Keratinocyte (primary cell): ENCODE data around the gene FMO4. TPM values are rescaled to one million over a fixed set of nuclear protein-coding genes. Genes with fewer than 3 reads are reported as not detected.
"Not testable (repeated sequence)": the region's sequence is repeated elsewhere in the genome, so short reads cannot be mapped to it uniquely, and the experiment has no call there.

Experiments used
- DNase-seq: peaks from one replicate; pipeline ENCODE4 v3.0.0-alpha.2; 2011; ENCODE audit warnings: low read depth, missing footprints, low spot score
- FAIRE-seq: peaks from 2 replicates; lab custom pipeline; 2011; peaks lifted over from hg19 to GRCh38; lab: Jason Lieb, UNC
- H2AFZ ChIP-seq: 2 replicates; pipeline ENCODE4 v1.6.0; 2012; ENCODE audit warnings: low read length, control low read depth, inconsistent platforms; ENCODE audit not compliant: control insufficient read depth
- H3K27ac ChIP-seq: 2 replicates; pipeline ENCODE4 v1.5.1; 2011; ENCODE audit warnings: low read length; ENCODE audit not compliant: control insufficient read depth, insufficient read depth
- H3K27me3 ChIP-seq: 3 replicates; pipeline ENCODE4 v1.6.0; 2011; ENCODE audit warnings: low read length; ENCODE audit not compliant: control insufficient read depth, insufficient read depth; ENCODE audit errors: extremely low read depth
- H3K36me3 ChIP-seq, 2 experiments: 2 replicates in 1 of 2; 3 replicates in 1 of 2; pipeline ENCODE4 v1.5.1; 2011; ENCODE audit warnings: low read length in 2 of 2, mild to moderate bottlenecking in 1 of 2; ENCODE audit not compliant: control insufficient read depth in 2 of 2, insufficient read depth in 2 of 2; ENCODE audit errors: extremely low read depth in 1 of 2
- H3K4me1 ChIP-seq: 3 replicates; pipeline ENCODE4 v1.5.1; 2011; ENCODE audit warnings: low read length; ENCODE audit not compliant: control insufficient read depth, insufficient read depth; ENCODE audit errors: extremely low read depth
- H3K4me2 ChIP-seq: 3 replicates; pipeline ENCODE4 v1.6.0; 2011; ENCODE audit warnings: low read depth, low read length; ENCODE audit not compliant: control insufficient read depth, insufficient read depth; ENCODE audit errors: extremely low read depth
- H3K4me3 ChIP-seq, 3 experiments: fragments of 200-600 bp in 1 of 3; sonication (generic) in 1 of 3; 2 replicates in 2 of 3; 3 replicates in 1 of 3; pipeline ENCODE4 v1.5.1; 2011 to 2016; ENCODE audit warnings: low read length in 3 of 3, mild to moderate bottlenecking in 3 of 3, control low read depth in 2 of 3, inconsistent platforms in 1 of 3, low read depth in 1 of 3, mixed read lengths in 1 of 3, mixed run types in 1 of 3, moderate library complexity in 1 of 3; ENCODE audit not compliant: control insufficient read depth in 2 of 3, insufficient read depth in 2 of 3; ENCODE audit errors: extremely low read depth in 1 of 3
- H3K79me2 ChIP-seq: 2 replicates; pipeline ENCODE4 v1.6.0; 2012; ENCODE audit warnings: low read length; ENCODE audit not compliant: control insufficient read depth, insufficient read depth
- H3K9ac ChIP-seq: 3 replicates; pipeline ENCODE4 v1.6.0; 2011; ENCODE audit warnings: low read length; ENCODE audit not compliant: control insufficient read depth, insufficient read depth; ENCODE audit errors: extremely low read depth
- H3K9me1 ChIP-seq: 3 replicates; pipeline ENCODE4 v1.6.0; 2011; ENCODE audit warnings: low read length; ENCODE audit not compliant: control insufficient read depth, insufficient read depth; ENCODE audit errors: extremely low read depth
- H3K9me3 ChIP-seq: 2 replicates; pipeline ENCODE4 v1.5.1; 2012; ENCODE audit warnings: low read depth, low read length; ENCODE audit not compliant: control insufficient read depth
- H4K20me1 ChIP-seq: 3 replicates; pipeline ENCODE4 v1.6.0; 2011; ENCODE audit warnings: low read length; ENCODE audit not compliant: control insufficient read depth, insufficient read depth; ENCODE audit errors: extremely low read depth
- EZH2 ChIP-seq: IDR thresholded peaks from one replicate; pipeline ENCODE4 v1.6.1; 2012; ENCODE audit warnings: inconsistent platforms, mild to moderate bottlenecking, low read length, moderate library complexity
- dilution Hi-C: fragments of 300-500 bp; cut with MboI; formaldehyde crosslinking; loops from one replicate; pipeline ENCODE4 v1.7.0; 2020; ENCODE audit warnings: low sequenced_read_pairs; ENCODE audit not compliant: extremely low pct_ligation_motif_present
- polyA plus RNA-seq, 5 experiments: library from polyadenylated mRNA; depleted of rRNA in 3 of 5; stranded (reverse) in 3 of 5; stranded (forward) in 1 of 5; unstranded in 1 of 5; fragments of >200 nt; gene quantifications; 1 replicate in 1 of 5; 2 replicates in 3 of 5; 3 replicates in 1 of 5; pipeline versions ENCODE4 v1.2.1 to v1.2.3, GENCODE V29; 2011 to 2012; ENCODE audit warnings: missing spikeins in 2 of 5, low read depth in 1 of 5, low replicate concordance in 1 of 5
- small RNA-seq, 3 experiments: library from RNA; depleted of rRNA; stranded (forward); fragments of <200 nt; gene quantifications; one replicate each; pipeline ENCODE3, GENCODE V24; 2012; ENCODE audit warnings: low read depth in 3 of 3, low replicate concordance in 1 of 3; ENCODE audit not compliant: insufficient read length in 3 of 3
- TF ChIP-seq, protein P1 (sequence below), 3 experiments: IDR thresholded peaks in 1 of 3; conservative IDR thresholded peaks in 1 of 3; optimal IDR thresholded peaks in 1 of 3; 2 replicates in 2 of 3; 3 replicates in 1 of 3; pipeline versions ENCODE3 to v1.5.1; 2011; ENCODE audit warnings: low read length in 3 of 3, mild to moderate bottlenecking in 3 of 3, moderate library complexity in 2 of 3, control low read depth in 1 of 3, inconsistent platforms in 1 of 3; ENCODE audit not compliant: insufficient read depth in 2 of 3; ENCODE audit errors: extremely low read depth in 1 of 3

FMO4 gene
- polyA plus RNA-seq, 1 donor (not counting 4 experiments of a cell fraction or from before 2014, with no cell fraction given), result 4.7 TPM

DNA sequence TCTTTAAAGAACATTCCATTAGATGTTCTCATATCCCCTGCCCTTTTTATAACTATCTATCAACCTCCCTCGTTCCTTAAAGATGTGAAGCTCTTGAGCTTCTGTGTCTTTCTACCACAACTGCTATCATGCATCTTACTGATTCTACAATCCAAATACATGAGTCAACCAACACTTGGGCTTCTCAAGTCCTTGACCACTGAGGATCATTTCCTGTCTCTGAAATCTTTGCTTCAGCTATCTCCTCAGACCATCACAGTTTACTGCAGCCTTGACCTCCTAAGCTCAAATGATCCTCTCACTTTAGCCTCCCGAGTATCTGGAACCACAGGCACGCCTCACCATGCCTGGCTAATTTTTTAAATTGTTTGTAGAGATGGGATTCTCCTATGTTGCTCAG, 75.2 kb downstream of the FMO4 start:
- H3K27me3 ChIP-seq, result no peaks in the 10 kb centered on the region
- no peak overlapping the region for H2AFZ ChIP-seq
- H3K4me1 ChIP-seq, result no peaks in the 10 kb centered on the region
- dilution Hi-C loops, result no loop called here
- TF ChIP-seq, protein P1, sequence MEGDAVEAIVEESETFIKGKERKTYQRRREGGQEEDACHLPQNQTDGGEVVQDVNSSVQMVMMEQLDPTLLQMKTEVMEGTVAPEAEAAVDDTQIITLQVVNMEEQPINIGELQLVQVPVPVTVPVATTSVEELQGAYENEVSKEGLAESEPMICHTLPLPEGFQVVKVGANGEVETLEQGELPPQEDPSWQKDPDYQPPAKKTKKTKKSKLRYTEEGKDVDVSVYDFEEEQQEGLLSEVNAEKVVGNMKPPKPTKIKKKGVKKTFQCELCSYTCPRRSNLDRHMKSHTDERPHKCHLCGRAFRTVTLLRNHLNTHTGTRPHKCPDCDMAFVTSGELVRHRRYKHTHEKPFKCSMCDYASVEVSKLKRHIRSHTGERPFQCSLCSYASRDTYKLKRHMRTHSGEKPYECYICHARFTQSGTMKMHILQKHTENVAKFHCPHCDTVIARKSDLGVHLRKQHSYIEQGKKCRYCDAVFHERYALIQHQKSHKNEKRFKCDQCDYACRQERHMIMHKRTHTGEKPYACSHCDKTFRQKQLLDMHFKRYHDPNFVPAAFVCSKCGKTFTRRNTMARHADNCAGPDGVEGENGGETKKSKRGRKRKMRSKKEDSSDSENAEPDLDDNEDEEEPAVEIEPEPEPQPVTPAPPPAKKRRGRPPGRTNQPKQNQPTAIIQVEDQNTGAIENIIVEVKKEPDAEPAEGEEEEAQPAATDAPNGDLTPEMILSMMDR (optimal IDR thresholded peaks at IDR 0.05 in 1 of 3, IDR thresholded peaks at IDR 0.05 in 1 of 3, conservative IDR thresholded peaks at IDR 0.05 in 1 of 3; ENCODE audit: extremely low read depth in 1 of 3, insufficient read depth in 2 of 3, low read length in 3 of 3), result no peak
- no peak for TF ChIP-seq EZH2
- FAIRE-seq, result no peak
- no peak overlapping the region for H3K9ac ChIP-seq
- H3K4me2 ChIP-seq, result no peak overlapping the region
- H3K79me2 ChIP-seq, result no peaks in the 10 kb centered on the region
- DNase-seq, result no peak
- no peaks in the 10 kb centered on the region for H3K9me3 ChIP-seq
- no peak overlapping the region for H3K4me3 ChIP-seq
- no peak overlapping the region for H3K27ac ChIP-seq
- no peaks in the 10 kb centered on the region for H3K9me1 ChIP-seq
- H3K36me3 ChIP-seq, result no peaks in the 10 kb centered on the region
- no peaks in the 10 kb centered on the region for H4K20me1 ChIP-seq

DNA sequence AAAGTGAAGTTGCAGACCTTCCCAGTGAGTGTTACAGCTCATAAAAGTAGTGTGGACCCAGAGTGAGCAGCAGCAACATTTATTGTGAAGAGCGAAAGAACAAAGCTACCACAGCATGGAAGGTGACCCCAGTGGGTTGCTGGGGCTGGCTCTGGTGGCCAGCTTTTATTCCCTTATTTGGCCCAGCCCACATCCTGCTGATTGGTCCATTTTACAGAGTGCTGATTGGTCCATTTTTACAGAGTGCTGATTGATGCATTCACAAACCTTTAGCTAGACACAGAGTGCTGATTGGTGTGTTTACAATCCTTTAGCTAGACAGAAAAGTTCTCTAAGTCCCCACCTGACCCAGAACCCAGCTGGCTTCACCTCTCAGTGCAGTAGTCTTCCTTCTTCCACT, 76.8 kb downstream of the FMO4 start:
- DNase-seq, H4K20me1 ChIP-seq, H3K4me1 ChIP-seq, H3K4me2 ChIP-seq, H3K4me3 ChIP-seq, FAIRE-seq, H3K27ac ChIP-seq, H3K9me1 ChIP-seq, H2AFZ ChIP-seq, dilution Hi-C loops, H3K9me3 ChIP-seq, H3K36me3 ChIP-seq, H3K27me3 ChIP-seq, H3K79me2 ChIP-seq, H3K9ac ChIP-seq: not testable (repeated sequence)

Small RNA genes within 50 kb of the gene (small RNA-seq; reads per million reads assigned to genes)
- gene SRP14P4, result 0 reads per million in 3 experiments

Other genes starting within 250 kb of the FMO4 start
- gene FMO3, start 223.3 kb upstream of the FMO4 start, polyA plus RNA-seq, result not detected in 3 replicates
- 0.05 TPM in 2 of 3 replicates, not detected in the other for gene FMO2, start 128.9 kb upstream of the FMO4 start, polyA plus RNA-seq
- 0.07 to 0.17 TPM in 2 of 3 replicates, not detected in the other for gene FMO1, start 65.7 kb upstream of the FMO4 start, polyA plus RNA-seq
- 74.8 to 88.6 TPM (median 77.5 TPM) in 3 replicates for gene PRRC2C, start 171.3 kb downstream of the FMO4 start, polyA plus RNA-seq